T follicular helper cell (primary cell): ENCODE measurements around the gene GGT5.
"Not testable (repeated sequence)": the region's sequence is repeated elsewhere in the genome, so short reads cannot be mapped to it uniquely, and the experiment has no call there.

Experiments used
- DNase-seq: peaks from one replicate; pipeline ENCODE4 v3.0.0-alpha.2; 2020; ENCODE audit warnings: low read depth

The GGT5 gene

DNA sequence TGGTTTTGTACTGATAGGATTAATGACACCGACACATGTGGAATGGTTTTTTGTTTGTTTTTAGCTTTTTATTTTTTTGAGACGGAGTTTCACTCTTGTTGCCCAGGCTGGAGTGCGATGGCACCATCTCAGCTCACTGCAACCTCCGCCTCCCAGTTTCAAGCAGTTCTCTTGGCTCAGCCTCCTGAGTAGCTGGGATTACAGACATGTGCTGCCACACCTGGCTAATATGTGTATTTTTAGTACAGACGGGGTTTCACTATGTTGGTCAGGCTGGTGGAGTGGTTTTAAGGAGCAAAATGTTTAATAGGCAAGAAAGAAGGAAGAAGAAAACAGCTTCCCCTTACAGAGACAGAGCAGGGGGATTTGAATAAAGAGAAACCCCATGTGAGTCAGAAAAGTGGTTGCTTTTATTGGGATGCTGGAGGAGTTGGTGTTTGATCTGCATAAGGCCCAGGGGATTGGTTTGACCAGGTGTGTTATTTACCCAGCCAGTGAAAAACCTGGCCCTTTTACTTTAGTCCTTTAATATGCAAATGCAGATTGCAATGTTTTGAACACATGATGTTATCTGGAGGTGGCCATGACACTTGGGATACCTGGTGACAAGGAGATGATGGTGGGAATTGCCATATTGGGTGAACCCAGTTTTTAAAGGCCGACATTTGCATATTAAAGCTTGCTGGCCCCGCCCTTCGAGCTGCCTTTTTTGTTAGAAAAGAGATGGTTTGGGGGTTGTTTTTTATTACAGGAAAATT is 39.3 kb downstream of the GGT5 start:
- DNase-seq: no peak

GRCh38 chr22:24203856-24204255 is 41.0 kb downstream of the GGT5 start:
- not testable (repeated sequence) for DNase-seq

- no peak for DNase-seq
Measured at GRCh38 chr22:24201681-24202614, 42.9 kb downstream of the GGT5 start.

- DNase-seq: no peak
Measured at GRCh38 chr22:24200619-24201212, 44.2 kb downstream of the GGT5 start.

- no peak for DNase-seq
Measured at GRCh38 chr22:24198682-24199052, 46.2 kb downstream of the GGT5 start.

DNA sequence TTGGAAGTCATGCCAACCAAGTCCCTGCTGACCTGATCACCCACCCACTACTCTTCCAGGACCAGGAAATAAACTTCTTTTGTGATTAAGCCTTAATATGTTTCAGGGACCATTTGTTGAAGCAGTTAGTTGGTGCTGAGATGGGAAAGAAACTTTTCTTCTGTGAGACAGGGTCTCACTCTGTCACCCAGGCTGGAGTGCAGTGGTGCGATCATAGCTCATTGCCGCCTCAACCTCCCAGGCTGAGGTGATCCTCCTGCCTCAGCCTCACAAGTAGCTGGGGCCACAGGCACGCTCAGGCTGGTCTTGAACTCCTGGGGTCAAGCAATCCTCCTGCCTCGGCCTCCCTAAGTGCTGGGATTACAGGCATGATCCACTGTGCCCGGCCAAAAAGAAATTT is 53.0 kb downstream of the GGT5 start:
- no peak for DNase-seq

DNA sequence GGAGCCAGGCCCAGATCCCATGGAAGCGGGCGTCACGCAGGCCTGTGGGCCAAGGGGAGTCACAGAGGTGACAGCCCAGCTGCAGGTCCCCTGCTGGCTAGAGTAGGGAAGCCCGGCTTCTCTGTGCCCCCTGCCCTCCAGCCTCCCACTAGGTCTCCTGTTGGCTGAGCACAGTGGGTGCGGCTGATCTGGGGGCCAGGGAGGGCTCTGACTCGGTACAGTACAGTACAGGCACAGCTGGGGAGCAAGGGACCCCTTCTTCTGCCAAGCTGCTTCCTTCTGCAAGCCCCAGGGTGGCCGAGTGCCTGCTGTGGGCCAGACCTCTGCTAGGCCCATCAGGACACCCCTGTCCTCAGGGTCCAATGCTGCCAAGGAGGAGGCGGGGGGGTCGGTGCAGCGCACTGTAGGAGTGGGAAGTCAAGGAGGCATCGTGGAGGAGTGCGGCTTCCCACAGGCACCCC is 53.5 kb downstream of the GGT5 start:
- DNase-seq: no peak

- no peak for DNase-seq
Measured at GRCh38 chr22:24190596-24191208, 54.2 kb downstream of the GGT5 start.

DNA sequence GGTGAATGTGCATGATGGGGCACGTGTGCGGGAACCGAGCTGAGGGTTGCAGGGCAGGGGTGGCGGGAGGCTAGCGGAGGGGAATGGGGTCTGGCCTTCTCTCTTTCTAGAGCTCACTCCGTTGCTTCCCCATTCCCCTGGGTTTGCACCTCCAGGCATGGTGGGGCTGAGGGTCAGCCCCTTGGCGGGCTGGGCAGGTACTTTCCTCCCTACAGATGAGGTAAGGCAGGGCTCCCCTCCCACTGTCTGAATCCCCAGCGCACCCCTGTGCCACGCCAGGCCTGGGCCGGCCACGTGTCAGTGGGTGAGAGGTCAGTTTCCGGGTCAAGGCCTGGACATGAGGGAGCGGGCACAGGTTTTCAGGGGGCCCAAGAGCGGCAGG is 54.7 kb downstream of the GGT5 start:
- DNase-seq: no peak

DNA sequence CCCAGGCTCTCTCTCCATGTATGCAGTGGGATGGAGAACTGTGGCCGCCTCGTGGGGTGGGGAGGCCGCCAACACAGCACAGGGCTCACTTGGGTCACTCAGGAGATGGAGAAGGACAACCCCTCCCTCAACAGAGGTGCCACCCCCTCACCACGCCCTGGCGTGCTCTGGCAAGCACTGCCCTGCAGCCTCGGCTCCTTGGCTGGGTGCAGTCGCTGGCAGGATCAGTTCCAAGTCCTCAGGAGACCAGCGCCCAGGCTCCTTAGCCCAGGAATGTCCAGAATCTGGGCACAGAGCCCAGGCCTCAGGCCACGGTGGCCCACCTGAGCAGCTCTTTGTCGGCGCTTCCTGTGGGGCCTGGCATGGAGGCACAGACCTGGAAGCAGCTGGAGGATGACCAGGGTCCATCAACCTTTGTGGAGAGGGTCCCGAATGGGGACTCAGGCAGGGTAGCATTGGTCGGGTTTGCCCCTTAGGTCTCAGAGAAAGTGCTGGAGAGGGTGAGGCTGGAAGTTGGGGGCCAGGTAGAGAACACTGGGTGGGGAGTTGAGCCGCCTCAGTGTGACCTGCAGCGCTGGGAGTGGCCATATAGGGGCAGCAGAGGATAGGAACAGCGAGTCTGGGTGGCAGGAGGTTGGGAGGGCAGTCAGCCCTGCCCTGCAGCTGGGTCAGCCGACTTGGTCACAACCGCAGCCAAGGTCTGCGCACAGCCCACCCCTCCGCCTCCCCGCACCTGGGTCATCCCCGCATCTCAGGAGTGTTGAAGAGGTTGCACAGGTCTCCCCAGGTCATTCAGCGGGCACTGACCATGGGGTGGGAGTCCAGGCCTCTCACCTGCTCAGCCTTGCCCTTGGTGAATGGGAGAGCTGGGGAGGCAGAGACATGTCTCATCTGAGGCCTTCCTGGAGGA is 55.4 kb downstream of the GGT5 start:
- DNase-seq: no peak

- DNase-seq: no peak
Measured at GRCh38 chr22:24188705-24189248, 56.1 kb downstream of the GGT5 start.

DNA sequence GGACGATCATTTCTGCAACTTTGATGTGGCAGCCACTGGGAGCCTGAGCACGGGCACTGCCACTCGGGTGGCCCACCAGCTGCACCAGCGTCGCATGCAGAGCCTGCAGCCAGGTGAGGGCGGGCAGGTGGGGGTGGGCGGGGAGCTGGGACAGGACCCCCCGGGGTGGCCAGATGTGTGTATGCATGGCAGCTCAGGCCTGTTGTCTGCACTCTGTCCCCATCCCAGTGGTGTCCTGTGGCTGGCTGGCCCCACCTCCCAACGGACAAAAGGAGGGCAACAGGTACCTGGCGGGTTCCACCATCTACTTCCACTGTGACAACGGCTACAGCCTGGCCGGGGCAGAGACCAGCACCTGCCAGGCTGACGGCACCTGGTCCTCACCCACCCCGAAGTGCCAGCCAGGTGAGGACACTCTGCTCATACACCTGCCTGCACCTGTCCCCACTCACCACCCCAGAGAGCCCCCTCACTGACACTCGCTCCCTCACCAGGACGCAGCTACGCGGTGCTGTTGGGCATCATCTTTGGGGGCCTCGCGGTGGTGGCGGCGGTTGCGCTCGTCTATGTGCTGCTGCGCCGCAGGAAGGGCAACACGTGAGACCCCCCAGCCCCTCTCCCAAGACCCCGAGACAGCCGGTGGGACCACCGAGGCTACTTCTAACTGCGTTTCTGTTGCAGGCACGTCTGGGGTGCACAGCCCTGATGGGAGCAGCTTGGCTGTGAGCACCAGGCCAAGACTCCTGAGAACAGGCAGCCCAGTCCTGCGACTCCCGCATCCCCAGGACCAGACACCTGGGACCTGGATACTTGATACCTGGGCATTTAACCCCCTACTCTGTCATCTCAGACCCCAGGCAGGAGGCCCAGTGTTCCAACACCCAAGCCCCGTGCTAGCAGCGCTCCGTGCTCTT is 56.9 kb downstream of the GGT5 start:
- DNase-seq: no peak

GRCh38 chr22:24186892-24187670 is 57.8 kb downstream of the GGT5 start:
- DNase-seq: no peak

DNA sequence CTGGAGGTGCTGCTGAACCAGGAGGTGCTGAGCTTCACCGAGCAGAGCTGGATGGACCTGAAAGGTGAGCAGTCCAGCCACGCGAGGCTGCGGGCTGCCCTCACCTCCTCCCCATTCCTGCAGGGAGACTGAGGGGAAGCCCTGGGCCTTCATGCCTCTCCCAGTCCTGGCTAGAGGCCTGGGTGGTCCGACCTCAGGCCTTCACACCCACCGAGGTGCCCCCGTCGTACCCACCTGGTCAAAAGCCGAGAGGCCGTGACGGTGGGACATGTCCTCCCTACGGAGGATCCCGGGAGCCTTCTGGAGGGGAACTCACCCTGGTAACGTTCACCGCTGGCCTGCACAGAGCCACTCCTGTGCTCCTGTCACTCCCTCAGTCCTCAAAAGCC is 58.5 kb downstream of the GGT5 start:
- no peak for DNase-seq

GRCh38 chr22:24185501-24186351 is 59.2 kb downstream of the GGT5 start:
- DNase-seq: no peak

GRCh38 chr22:24185001-24185500 is 59.8 kb downstream of the GGT5 start:
- no peak for DNase-seq

DNA sequence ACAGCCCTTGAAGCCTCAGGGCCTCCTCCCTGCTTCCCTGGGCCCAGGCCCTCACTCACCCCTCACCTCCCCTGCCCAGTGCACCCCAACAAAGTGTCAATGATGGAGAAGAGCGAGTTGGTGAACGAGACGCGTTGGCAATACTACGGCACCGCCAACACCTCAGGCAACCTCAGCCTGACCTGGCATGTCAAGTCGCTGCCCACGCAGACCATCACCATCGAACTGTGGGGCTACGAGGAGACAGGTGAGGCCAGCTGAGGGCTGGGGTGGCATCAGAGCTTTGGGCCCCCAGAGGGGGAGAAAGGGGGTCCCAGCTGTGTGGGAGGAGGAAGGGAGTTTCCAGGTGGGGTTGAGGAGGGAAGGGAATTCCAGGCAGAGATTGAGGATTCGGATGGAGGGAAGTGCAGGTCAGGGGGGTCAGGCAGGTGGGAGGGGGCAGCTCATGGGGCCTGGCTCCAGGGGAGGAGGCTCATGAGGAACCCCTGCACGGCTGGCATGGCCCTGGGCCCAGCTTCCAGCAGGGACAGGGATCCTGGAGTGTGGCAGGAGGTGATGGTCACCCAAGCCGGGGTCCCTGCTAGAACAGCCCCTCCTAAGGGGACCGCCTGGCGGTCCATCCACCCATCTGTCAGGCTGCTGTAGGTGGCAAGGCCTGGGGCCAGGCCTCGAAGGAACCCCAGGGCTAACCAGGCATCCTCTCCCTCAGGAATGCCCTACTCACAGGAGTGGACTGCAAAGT is 60.7 kb downstream of the GGT5 start:
- DNase-seq: no peak
